GM12875 (cell line): ENCODE measurements around the gene NAB2.

Experiments
- H3K4me3 ChIP-seq: one replicate; pipeline ENCODE4 v1.5.1; 2011; ENCODE audit warnings: low read depth, low read length, control low read depth
- TF ChIP-seq, protein P1 (sequence below): IDR thresholded peaks from 2 replicates; pipeline ENCODE4 v1.5.1; 2011; ENCODE audit warnings: low read depth, mild to moderate bottlenecking, control low read depth, inconsistent platforms, low read length, moderate library complexity, borderline replicate concordance; ENCODE audit not compliant: insufficient read depth

Gene NAB2

DNA sequence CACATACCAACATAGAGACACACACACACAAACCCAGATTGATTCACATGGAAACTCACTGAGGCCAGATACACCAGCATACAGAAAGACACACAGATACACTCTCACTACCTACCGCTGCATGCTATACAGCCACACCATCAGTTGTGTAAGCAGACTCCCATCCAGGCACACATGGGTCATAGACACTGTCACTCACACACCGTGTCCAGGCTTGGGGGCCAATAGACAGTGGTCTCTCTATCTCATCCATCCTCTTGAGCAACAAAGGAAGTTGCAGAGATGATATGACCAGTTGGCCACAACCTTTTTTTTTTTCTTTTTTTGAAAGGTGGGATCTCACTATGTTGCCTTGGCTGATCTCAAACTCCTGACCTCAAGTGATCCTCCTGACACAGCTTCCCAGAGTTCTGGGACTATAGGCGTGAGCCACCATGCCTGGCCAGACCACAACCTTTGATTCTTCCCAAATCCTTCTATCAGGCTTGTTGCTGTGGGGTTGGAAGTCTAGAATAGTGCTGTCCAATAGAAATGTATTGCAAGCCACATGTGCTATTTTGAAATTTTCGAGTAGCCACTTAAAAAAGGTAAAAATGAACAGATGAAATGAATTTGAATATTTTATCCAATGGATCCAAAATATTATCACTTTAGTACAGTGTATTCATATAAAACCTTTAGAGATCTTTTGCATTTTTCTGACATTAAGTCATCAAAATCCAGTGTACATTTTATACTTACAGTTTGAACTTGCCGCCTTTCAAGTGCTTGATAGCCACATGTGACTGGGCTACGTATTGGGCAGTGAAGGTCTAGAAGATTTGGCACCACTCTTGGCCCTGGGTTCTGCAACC is 51.1 kb downstream of the NAB2 start:
- TF ChIP-seq, protein P1, sequence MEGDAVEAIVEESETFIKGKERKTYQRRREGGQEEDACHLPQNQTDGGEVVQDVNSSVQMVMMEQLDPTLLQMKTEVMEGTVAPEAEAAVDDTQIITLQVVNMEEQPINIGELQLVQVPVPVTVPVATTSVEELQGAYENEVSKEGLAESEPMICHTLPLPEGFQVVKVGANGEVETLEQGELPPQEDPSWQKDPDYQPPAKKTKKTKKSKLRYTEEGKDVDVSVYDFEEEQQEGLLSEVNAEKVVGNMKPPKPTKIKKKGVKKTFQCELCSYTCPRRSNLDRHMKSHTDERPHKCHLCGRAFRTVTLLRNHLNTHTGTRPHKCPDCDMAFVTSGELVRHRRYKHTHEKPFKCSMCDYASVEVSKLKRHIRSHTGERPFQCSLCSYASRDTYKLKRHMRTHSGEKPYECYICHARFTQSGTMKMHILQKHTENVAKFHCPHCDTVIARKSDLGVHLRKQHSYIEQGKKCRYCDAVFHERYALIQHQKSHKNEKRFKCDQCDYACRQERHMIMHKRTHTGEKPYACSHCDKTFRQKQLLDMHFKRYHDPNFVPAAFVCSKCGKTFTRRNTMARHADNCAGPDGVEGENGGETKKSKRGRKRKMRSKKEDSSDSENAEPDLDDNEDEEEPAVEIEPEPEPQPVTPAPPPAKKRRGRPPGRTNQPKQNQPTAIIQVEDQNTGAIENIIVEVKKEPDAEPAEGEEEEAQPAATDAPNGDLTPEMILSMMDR: no peak
- no peak overlapping the region for H3K4me3 ChIP-seq

DNA sequence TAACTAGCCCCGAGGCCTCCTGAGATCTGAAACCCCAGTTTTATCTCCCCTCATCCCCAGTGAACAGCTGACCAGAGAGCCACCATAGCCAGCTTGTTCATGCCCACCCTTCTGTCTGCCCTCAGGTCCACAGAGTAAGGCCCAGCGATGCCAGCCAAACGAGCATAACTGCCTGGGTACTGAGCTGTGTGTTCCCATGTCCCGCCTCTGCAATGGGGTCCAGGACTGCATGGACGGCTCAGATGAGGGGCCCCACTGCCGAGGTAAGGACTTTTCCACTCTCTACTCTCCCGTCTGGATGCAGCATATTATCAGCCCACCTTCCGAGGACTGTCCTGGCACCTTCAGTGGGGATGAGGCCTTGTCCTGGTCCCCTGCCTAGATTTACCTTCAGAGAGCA is 52.3 kb downstream of the NAB2 start:
- TF ChIP-seq, protein P1: no peak

DNA sequence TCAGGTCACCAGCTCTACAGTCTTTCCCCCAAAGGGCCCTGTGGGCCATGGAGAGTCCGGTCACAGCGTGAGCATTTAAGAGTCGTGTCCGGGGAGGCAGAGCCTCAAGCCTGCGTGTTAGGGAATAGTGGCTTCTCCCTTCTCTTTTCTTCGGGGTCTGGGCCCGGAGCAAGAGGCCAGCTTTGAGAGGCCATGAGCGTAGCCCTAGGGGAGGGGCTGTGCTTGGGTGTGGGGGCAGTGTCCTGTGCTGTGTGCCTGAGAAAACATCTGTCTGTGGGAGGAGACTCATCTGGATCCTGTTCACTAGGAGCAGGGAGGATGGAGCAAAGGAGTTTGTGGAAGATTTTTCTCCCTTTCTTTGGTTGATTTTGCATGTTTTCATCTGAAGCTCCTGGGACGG is 53.2 kb downstream of the NAB2 start:
- no peak overlapping the region for H3K4me3 ChIP-seq
- TF ChIP-seq, protein P1: no peak

More for the DNA sequence above, 52.3 kb downstream of the NAB2 start:
- H3K4me3 ChIP-seq: no peak overlapping the region

DNA sequence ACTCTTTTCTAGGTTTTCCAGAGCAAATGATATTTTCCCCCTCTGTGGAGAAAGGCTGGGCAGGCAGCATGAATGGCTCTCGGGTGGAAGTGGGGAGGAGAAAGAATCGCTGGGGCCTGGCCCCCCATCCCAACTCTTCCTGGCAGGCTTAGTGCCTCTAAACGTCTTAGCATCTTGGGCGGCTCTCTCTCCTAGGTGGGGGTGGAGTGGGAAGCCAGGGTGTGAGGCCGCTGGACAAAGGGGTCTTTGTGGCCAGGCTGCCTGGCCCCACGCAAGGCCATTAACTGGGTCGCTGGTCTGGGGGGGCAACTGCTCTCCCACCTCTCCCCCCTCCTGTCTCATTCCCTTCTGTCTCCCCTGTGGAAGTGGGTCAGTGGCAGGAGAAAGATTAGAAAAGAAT is 53.8 kb downstream of the NAB2 start:
- no peak overlapping the region for H3K4me3 ChIP-seq
- TF ChIP-seq, protein P1: no peak

DNA sequence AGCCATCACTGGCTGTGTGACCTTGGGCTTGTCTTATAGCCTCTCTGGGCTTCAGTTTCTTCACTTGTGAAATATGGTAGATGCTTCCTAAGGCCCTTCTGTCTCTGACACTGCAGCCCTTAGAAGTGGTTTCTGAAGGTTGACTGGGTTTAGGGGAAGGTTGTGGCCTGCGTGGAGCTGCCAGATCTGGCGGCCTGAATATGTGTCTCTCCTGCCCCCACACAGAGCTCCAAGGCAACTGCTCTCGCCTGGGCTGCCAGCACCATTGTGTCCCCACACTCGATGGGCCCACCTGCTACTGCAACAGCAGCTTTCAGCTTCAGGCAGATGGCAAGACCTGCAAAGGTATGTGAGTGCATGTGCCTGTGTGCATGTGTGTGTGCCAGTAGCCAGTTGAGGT is 54.5 kb downstream of the NAB2 start:
- H3K4me3 ChIP-seq: no peak overlapping the region
- TF ChIP-seq, protein P1: no peak
